ENCODE data around the gene PAK4. TPM values are rescaled to one million over a fixed set of nuclear protein-coding genes. Genes with fewer than 3 reads are reported as not detected.
A peak's percentile ranks its signal among the peaks of the same experiment; 100 is the strongest.

Gene PAK4
- total and polyA plus RNA-seq, 2 of the 8 experiments (the other 6 are each of a cell fraction or from before 2014, with no cell fraction given) = 50.7 to 64.4 TPM

DNA sequence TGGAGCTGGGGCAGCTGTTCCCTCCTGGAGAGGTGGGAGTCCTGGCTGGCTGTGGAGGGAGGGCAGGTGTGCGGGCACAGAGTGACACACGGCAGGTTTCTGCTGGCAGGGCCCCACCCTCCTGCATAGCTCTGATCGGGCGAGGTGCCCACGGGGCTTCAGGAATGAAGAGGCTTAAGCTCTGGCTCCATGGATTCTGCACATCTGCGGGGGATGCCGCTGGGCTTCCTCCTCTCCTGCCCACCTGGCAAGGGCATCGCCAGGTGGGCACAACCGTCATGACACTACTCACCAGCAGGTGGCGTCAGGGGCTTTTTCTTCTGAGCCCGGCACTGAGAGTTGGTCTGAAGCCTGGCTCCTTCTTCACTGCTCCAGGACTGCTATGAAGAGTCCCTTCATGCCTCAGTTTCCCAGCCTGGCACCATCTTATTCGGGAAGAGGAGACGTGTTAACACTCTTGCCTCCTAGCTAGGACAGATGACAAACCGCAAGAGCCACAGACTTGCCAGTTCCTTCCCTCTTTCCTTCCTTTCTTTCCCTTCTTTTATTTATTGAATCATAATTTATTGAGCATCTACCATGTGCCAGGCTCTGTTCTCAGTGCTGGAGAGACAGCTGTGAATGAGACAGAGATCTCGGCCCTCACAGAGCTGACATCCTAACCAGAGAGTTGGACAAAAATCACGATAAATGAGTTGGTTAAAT lies 15.2 kb upstream of the PAK4 start:
- Histone ChIP-seq H3K23me2 (ENCODE audit: low read depth, low read length) (no peaks in the 10 kb centered on the region), H4K91ac (replicated peaks; ENCODE audit: insufficient read length, low read length) (no peak overlapping the region), H2AFZ (ENCODE audit: low read length) (no peak overlapping the region), H3K4me3 (ENCODE audit: extremely low read depth in 1 of 4, insufficient read depth in 2 of 4, low read depth in 3 of 4, low read length in 4 of 4) (no peak overlapping the region), H3K36me3 (ENCODE audit: control insufficient read depth in 2 of 4, insufficient read depth in 4 of 4, low read length in 3 of 4) (no peaks in the 10 kb centered on the region), H3K4me1 (replicated peaks in 1 of 4; ENCODE audit: control insufficient read depth in 3 of 4, insufficient read depth in 4 of 4, low read length in 3 of 4) (peaks cover 0 to 5% (median 0%) of the 10 kb centered on the region in 4 experiments; a peak in 3 of 7 replicates), H4K20me1 (replicated peaks in 1 of 2; ENCODE audit: control insufficient read depth in 1 of 2, insufficient read depth in 2 of 2, low read length in 2 of 2) (no peaks in the 10 kb centered on the region), H2BK15ac (ENCODE audit: low read length) (no peak overlapping the region), H3K14ac (ENCODE audit: insufficient read length) (no peak overlapping the region), H2BK12ac (ENCODE audit: low read depth, low read length) (no peak overlapping the region), H4K5ac (ENCODE audit: insufficient read length, low read depth, low read length) (no peak overlapping the region), H3K56ac (replicated peaks; ENCODE audit: insufficient read length, low read depth, low read length) (no peak overlapping the region), H3K27me3 (replicated peaks in 1 of 4; ENCODE audit: control insufficient read depth in 3 of 4, extremely low read depth in 1 of 4, insufficient read depth in 3 of 4, low read length in 3 of 4) (no peaks in the 10 kb centered on the region), H3K9ac (replicated peaks in 1 of 4; ENCODE audit: extremely low read depth in 1 of 4, low read depth in 3 of 4, low read length in 3 of 4) (no peak overlapping the region), H2BK20ac (ENCODE audit: low read length) (no peak overlapping the region; the same call in 1 of the 2 replicates), H3K23ac (ENCODE audit: insufficient read length) (no peak overlapping the region), H3K79me1 (ENCODE audit: low read depth, low read length) (no peaks in the 10 kb centered on the region), H3K79me2 (ENCODE audit: control insufficient read depth in 1 of 2, insufficient read depth in 2 of 2, low read length in 2 of 2) (no peaks in the 10 kb centered on the region), H2AK5ac (ENCODE audit: low read depth, low read length) (no peak overlapping the region), H4K8ac (ENCODE audit: extremely low read depth, insufficient read depth, low read length) (no peak overlapping the region; the same call in 1 of the 2 replicates), H2BK5ac (ENCODE audit: low read depth, low read length) (no peak overlapping the region), H3K4ac (replicated peaks; ENCODE audit: insufficient read length, low read depth, low read length) (no peak overlapping the region), H3K9me3 (ENCODE audit: insufficient read depth in 2 of 2, low read depth in 1 of 2, low read length in 1 of 2) (no peaks in the 10 kb centered on the region), H3K27ac (ENCODE audit: low read depth, low read length) (no peak overlapping the region), H3K4me2 (ENCODE audit: insufficient read depth in 1 of 2, low read depth in 2 of 2, low read length in 2 of 2) (no peak overlapping the region), H2BK120ac (replicated peaks; ENCODE audit: low read depth, low read length) (peak overlapping the region; percentile 80), H3K18ac (ENCODE audit: extremely low read depth, low read length) (no peak overlapping the region)
- ChIA-PET CTCF (ENCODE audit: partially characterized antibody) (interaction anchor here (0.6 to 5.8 kb wide), 50 partner anchors 8 to 263 kb away, joined by 3 to 53 read pairs (median 4); partner anchors contain the start of genes ACP7 and NCCRP1), POLR2A (ENCODE audit: partially characterized antibody) (interaction anchor here (1.0 to 1.5 kb wide), 2 partner anchors 12 to 280 kb away, joined by 3 read pairs; partner anchors contain the start of genes MED29 and PAF1)
- FAIRE-seq = peak; percentile 36
- DNase-seq (ENCODE audit: low read depth in 1 of 2, low spot score in 2 of 2) = peak in 1 of 2 experiments; percentile 92
- 27% methylated on average over 15 of the region's 16 CpGs; no CpG with 5 or more reads in 1 of the 2 experiments for WGBS, 2 experiments (ENCODE audit: extremely low coverage in 1 of 2, insufficient coverage in 1 of 2, insufficient read length in 1 of 2, insufficient replicate concordance in 2 of 2, low coverage in 1 of 2, low lambda C conversion rate in 2 of 2, missing lambda C conversion rate in 1 of 2)
- TF ChIP-seq YY1 (IDR thresholded peaks at IDR 0.05; ENCODE audit: low read depth, low read length) (peak; percentile 77), RAD21 (IDR thresholded peaks at IDR 0.05 in 1 of 2, conservative IDR thresholded peaks at IDR 0.05 in 1 of 2; ENCODE audit: low read depth in 2 of 2, low read length in 2 of 2) (peak; percentile 73 to 82), POLR2AphosphoS5 (IDR thresholded peaks at IDR 0.05; ENCODE audit: low read depth, low read length) (no peak), GABPA (IDR thresholded peaks at IDR 0.05; ENCODE audit: borderline replicate concordance, insufficient read depth, low read length) (0 out of 2 replicates have a peak, but pooled peaks have one; percentile 26), BRCA1 (IDR thresholded peaks at IDR 0.05; ENCODE audit: low read depth, low read length) (no peak), POLR2A (IDR thresholded peaks at IDR 0.05; ENCODE audit: control extremely low read depth in 1 of 2, low read depth in 2 of 2, low read length in 2 of 2) (no peak)
- TF ChIP-seq, protein P1, sequence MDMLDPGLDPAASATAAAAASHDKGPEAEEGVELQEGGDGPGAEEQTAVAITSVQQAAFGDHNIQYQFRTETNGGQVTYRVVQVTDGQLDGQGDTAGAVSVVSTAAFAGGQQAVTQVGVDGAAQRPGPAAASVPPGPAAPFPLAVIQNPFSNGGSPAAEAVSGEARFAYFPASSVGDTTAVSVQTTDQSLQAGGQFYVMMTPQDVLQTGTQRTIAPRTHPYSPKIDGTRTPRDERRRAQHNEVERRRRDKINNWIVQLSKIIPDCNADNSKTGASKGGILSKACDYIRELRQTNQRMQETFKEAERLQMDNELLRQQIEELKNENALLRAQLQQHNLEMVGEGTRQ (IDR thresholded peaks at IDR 0.05; ENCODE audit: low read length) = no peak; the same call in 1 of the 2 replicates
- TF ChIP-seq, protein P2, sequence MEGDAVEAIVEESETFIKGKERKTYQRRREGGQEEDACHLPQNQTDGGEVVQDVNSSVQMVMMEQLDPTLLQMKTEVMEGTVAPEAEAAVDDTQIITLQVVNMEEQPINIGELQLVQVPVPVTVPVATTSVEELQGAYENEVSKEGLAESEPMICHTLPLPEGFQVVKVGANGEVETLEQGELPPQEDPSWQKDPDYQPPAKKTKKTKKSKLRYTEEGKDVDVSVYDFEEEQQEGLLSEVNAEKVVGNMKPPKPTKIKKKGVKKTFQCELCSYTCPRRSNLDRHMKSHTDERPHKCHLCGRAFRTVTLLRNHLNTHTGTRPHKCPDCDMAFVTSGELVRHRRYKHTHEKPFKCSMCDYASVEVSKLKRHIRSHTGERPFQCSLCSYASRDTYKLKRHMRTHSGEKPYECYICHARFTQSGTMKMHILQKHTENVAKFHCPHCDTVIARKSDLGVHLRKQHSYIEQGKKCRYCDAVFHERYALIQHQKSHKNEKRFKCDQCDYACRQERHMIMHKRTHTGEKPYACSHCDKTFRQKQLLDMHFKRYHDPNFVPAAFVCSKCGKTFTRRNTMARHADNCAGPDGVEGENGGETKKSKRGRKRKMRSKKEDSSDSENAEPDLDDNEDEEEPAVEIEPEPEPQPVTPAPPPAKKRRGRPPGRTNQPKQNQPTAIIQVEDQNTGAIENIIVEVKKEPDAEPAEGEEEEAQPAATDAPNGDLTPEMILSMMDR (IDR thresholded peaks at IDR 0.05; ENCODE audit: control extremely low read depth in 1 of 3, insufficient read depth in 1 of 3, low read depth in 1 of 3, low read length in 3 of 3) = peak; percentile 79 to 87 (median 82)
